NCI-H510A treated with DMSO at 0.1 percent for 48 hours (cell line): Measurements from ENCODE around the gene HOXD3.

ENCODE experiments used
- DNase-seq: peaks from one replicate; lab custom pipeline; 2025; lab: John Stamatoyannopoulos, UW

The HOXD3 gene

DNA sequence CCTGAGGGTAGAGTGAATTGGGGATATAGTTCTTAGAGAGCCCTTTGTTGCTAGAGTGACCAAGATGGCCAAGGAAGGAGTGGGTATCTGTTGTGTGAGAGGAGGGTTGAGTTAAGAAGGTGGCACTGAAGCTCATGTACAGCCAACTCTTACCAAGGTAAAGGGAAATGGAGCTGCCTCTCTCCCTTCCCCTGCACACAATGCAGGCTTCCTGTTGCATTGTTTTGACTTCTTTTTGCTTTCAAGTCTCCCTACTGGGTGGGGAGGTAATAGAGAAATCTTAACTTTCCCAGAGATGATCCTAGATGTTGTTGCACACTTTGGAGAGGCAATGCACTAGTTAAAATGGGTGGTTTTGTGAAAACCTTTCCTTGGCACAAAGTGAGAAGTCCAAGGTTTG is 55.2 kb downstream of the HOXD3 start:
- no peak for DNase-seq

DNA sequence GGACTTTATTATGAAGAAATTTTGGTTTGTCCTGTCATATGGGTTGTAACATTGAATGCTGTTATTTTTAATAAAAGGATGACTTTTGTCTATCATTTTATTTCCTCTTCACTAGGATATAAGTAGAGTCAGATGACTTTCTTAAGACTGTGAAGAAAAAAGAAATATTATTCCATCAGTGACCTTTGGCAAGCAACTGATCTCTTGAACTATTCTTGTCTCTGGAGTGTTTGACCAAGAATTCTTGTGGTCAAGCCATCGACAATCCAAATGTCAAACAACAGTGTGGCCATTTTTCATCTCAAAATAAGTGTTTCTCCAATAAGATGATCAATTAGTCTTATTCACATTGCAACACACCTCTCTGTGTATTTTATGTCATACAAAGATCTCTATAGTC is 56.3 kb downstream of the HOXD3 start:
- DNase-seq = no peak
